Fibroblast of lung (primary cell): ENCODE measurements around the gene WWP2.

Source experiments
- CTCF ChIP-seq, 2 donors: IDR thresholded peaks in 1 of 2; conservative IDR thresholded peaks in 1 of 2; 1 replicate in 1 of 2; 2 replicates in 1 of 2; pipeline ENCODE4 v1.5.1; 2011 to 2012; ENCODE audit warnings: low read length in 2 of 2, control low read depth in 1 of 2, inconsistent platforms in 1 of 2, low read depth in 1 of 2, mild to moderate bottlenecking in 1 of 2
- EZH2 ChIP-seq: IDR thresholded peaks from 2 replicates; pipeline ENCODE4 v1.5.1; 2012; ENCODE audit warnings: low read length, control low read depth, mild to moderate bottlenecking; ENCODE audit errors: missing control alignments

DNA sequence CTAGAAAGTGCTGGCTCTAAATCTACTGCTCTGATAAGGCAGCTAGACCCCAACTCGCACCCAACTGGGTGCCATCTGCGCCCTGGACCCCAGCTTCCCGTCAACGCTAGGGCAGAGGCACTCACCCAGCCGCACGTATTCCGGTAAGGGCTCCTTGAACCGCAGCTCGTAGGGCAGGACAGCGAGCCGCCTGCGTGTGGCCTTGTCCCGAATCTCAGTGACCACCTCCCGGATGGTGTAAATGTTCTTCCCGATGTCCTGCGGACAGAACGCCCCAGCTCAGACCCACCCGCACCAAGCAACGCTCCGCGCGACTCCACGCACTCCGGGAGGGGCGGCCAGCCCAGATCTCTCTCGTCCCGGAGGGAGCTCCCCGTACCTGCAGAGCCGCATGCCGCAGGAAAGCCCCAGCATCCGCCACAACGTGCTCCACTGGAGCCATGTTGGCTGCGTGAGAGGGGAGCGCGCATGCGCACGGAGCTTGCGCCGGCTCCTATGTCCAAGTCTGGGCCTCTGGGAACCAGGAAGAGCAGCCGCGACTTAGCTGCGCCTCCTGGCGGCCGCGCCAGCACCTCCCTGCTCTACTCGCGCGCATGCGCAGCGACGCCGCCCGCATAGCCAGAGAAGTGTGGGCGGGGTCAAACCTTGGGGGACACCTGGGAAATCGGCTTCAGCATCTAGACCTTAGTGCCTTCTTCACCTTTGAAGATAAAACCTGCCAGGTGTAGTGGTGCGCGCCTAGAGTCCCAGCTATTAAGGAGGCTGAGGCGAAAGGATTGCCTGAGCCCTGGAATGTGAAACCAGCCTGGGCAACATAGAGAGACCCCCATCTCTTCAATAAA is 7.4 kb upstream of the WWP2 start, which contains the start of gene NOB1:
- TF ChIP-seq CTCF (conservative IDR thresholded peaks at IDR 0.05 in 1 of 2, IDR thresholded peaks at IDR 0.05 in 1 of 2; ENCODE audit: low read depth in 1 of 2, low read length in 2 of 2) = peak; percentile 95
- no peak for TF ChIP-seq EZH2
